Parathyroid adenoma (tissue), 2 donors: ENCODE data around the gene ADAMTS3.

Experiments used
- H2AFZ ChIP-seq: fragments of 300-600 bp; sonication (generic); one replicate; pipeline ENCODE4 v1.7.0; 2017; ENCODE audit warnings: antibody characterized with exemption, mild to moderate bottlenecking
- H3K27ac ChIP-seq: fragments of 300-600 bp; sonication (generic); one replicate; pipeline ENCODE4 v1.7.0; 2017
- H3K27me3 ChIP-seq: fragments of 300-600 bp; sonication (generic); one replicate; pipeline ENCODE4 v1.7.0; 2017; ENCODE audit warnings: low read length; ENCODE audit not compliant: control insufficient read depth, insufficient read depth
- H3K36me3 ChIP-seq: fragments of 300-600 bp; sonication (generic); one replicate; pipeline ENCODE4 v1.7.0; 2017; ENCODE audit warnings: low read length; ENCODE audit not compliant: control insufficient read depth, insufficient read depth
- H3K4me1 ChIP-seq: fragments of 300-600 bp; sonication (generic); one replicate; pipeline ENCODE4 v1.7.0; 2017; ENCODE audit warnings: control low read depth
- H3K4me2 ChIP-seq: fragments of 300-600 bp; sonication (generic); one replicate; pipeline ENCODE4 v1.7.0; 2017; ENCODE audit warnings: low read length
- H3K4me3 ChIP-seq: fragments of 300-600 bp; sonication (generic); one replicate; pipeline ENCODE4 v1.7.0; 2017; ENCODE audit warnings: low read depth, low read length
- H3K79me2 ChIP-seq: fragments of 300-600 bp; sonication (generic); one replicate; pipeline ENCODE4 v1.7.0; 2017; ENCODE audit warnings: control low read depth
- H3K9ac ChIP-seq: fragments of 300-600 bp; sonication (generic); one replicate; pipeline ENCODE4 v1.7.0; 2017; ENCODE audit warnings: mild to moderate bottlenecking
- H3K9me3 ChIP-seq: fragments of 300-600 bp; sonication (generic); one replicate; pipeline ENCODE4 v1.7.0; 2017; ENCODE audit warnings: low read length; ENCODE audit not compliant: control insufficient read depth
- CTCF ChIP-seq: fragments of 300-600 bp; sonication (generic); IDR thresholded peaks from one replicate; pipeline ENCODE4 v1.7.0; 2017; ENCODE audit warnings: antibody characterized with exemption, mild to moderate bottlenecking
- donor health status: primary hyperparathyroidism.

ADAMTS3 gene

GRCh38 chr4:72527038-72527646 lies 41.9 kb downstream of the ADAMTS3 start:
- no peak for TF ChIP-seq CTCF
- Histone ChIP-seq H3K4me2 (no peak overlapping the region), H3K27me3 (no peaks in the 10 kb centered on the region), H3K27ac (no peak overlapping the region), H3K4me3 (no peak overlapping the region), H3K36me3 (no peaks in the 10 kb centered on the region), H3K79me2 (no peaks in the 10 kb centered on the region), H3K4me1 (no peaks in the 10 kb centered on the region), H2AFZ (no peak overlapping the region), H3K9ac (no peak overlapping the region), H3K9me3 (no peaks in the 10 kb centered on the region)

- Histone ChIP-seq H3K27ac (peak overlapping the region; percentile 9), H3K4me2 (no peak overlapping the region), H3K79me2 (no peaks in the 10 kb centered on the region), H3K4me3 (no peak overlapping the region), H3K36me3 (no peaks in the 10 kb centered on the region), H3K9ac (no peak overlapping the region), H2AFZ (peak overlapping the region; percentile 28), H3K9me3 (no peaks in the 10 kb centered on the region), H3K4me1 (no peaks in the 10 kb centered on the region), H3K27me3 (no peaks in the 10 kb centered on the region)
- no peak for TF ChIP-seq CTCF
These were observed 43.1 kb downstream of the ADAMTS3 start for GRCh38 chr4:72525938-72526337.

- H3K9me3 ChIP-seq: no peaks in the 10 kb centered on the region
- no peak overlapping the region for H2AFZ ChIP-seq
- H3K27me3 ChIP-seq: no peaks in the 10 kb centered on the region
- H3K9ac ChIP-seq: no peak overlapping the region
- no peaks in the 10 kb centered on the region for H3K36me3 ChIP-seq
- no peak overlapping the region for H3K4me2 ChIP-seq
- TF ChIP-seq CTCF: no peak
- H3K4me1 ChIP-seq: no peaks in the 10 kb centered on the region
- no peaks in the 10 kb centered on the region for H3K79me2 ChIP-seq
- no peak overlapping the region for H3K4me3 ChIP-seq
- no peak overlapping the region for H3K27ac ChIP-seq
These were observed 46.6 kb downstream of the ADAMTS3 start for GRCh38 chr4:72522440-72522839.

- Histone ChIP-seq H3K27me3 (no peaks in the 10 kb centered on the region), H3K4me2 (no peak overlapping the region)
These were observed 55.8 kb downstream of the ADAMTS3 start for GRCh38 chr4:72513227-72513626.

More at GRCh38 chr4:72513227-72513626, 55.8 kb downstream of the ADAMTS3 start:
- Histone ChIP-seq H2AFZ (no peak overlapping the region), H3K79me2 (no peaks in the 10 kb centered on the region), H3K9ac (no peak overlapping the region), H3K4me1 (no peaks in the 10 kb centered on the region), H3K27ac (no peak overlapping the region), H3K4me3 (no peak overlapping the region), H3K36me3 (no peaks in the 10 kb centered on the region), H3K9me3 (peaks cover 3% of the 10 kb centered on the region)
- no peak for TF ChIP-seq CTCF
